Skeletal muscle satellite cell (primary cell): Measurements from ENCODE around the gene SCIMP.
"Not testable (repeated sequence)": the region's sequence is repeated elsewhere in the genome, so short reads cannot be mapped to it uniquely, and the experiment has no call there.

Source experiments
- H3K27me3 ChIP-seq: 2 replicates; pipeline ENCODE4 v1.7.0; 2013; ENCODE audit warnings: low read length; ENCODE audit not compliant: control insufficient read depth, insufficient read depth
- H3K36me3 ChIP-seq: 2 replicates; pipeline ENCODE4 v1.7.0; 2013; ENCODE audit warnings: mild to moderate bottlenecking, control low read depth, low read length; ENCODE audit not compliant: insufficient read depth
- H3K4me1 ChIP-seq: 2 replicates; pipeline ENCODE4 v1.7.0; 2013; ENCODE audit warnings: low read length; ENCODE audit not compliant: control insufficient read depth, insufficient read depth
- H3K4me2 ChIP-seq: 2 replicates; pipeline ENCODE4 v1.7.0; 2013; ENCODE audit warnings: mild to moderate bottlenecking, low read length
- H3K4me3 ChIP-seq: 2 replicates; pipeline ENCODE4 v1.7.0; 2013; ENCODE audit warnings: low read length
- H3K9ac ChIP-seq: 2 replicates; pipeline ENCODE4 v1.7.0; 2013; ENCODE audit warnings: mild to moderate bottlenecking, low read depth, low read length, moderate library complexity
- H3K9me3 ChIP-seq: replicated peaks from 2 replicates; pipeline ENCODE4 v1.7.0; 2013; ENCODE audit warnings: mild to moderate bottlenecking, control low read depth, low read length

The SCIMP gene

DNA sequence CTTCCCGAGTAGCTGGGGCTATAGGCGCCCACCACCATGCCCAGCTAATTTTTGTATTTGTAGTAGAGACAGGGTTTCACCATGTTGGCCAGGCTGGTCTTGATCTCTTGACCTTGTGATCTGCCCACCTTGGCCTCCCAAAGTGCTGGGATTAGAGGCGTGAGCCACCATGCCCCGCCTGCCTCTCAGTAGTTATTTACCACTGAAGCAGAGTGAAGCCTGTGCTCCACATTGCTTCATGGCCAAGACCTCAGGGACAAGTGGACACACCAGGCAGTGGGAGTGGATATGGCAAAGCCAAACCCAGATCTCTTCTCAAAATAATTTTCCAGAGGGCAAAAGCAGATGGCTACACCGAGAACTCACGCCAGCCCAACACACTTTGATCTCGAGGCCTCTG lies 1.2 kb downstream of the SCIMP start:
- H3K9me3 ChIP-seq, H3K27me3 ChIP-seq, H3K4me3 ChIP-seq, H3K4me2 ChIP-seq, H3K9ac ChIP-seq, H3K36me3 ChIP-seq, H3K4me1 ChIP-seq: not testable (repeated sequence)

DNA sequence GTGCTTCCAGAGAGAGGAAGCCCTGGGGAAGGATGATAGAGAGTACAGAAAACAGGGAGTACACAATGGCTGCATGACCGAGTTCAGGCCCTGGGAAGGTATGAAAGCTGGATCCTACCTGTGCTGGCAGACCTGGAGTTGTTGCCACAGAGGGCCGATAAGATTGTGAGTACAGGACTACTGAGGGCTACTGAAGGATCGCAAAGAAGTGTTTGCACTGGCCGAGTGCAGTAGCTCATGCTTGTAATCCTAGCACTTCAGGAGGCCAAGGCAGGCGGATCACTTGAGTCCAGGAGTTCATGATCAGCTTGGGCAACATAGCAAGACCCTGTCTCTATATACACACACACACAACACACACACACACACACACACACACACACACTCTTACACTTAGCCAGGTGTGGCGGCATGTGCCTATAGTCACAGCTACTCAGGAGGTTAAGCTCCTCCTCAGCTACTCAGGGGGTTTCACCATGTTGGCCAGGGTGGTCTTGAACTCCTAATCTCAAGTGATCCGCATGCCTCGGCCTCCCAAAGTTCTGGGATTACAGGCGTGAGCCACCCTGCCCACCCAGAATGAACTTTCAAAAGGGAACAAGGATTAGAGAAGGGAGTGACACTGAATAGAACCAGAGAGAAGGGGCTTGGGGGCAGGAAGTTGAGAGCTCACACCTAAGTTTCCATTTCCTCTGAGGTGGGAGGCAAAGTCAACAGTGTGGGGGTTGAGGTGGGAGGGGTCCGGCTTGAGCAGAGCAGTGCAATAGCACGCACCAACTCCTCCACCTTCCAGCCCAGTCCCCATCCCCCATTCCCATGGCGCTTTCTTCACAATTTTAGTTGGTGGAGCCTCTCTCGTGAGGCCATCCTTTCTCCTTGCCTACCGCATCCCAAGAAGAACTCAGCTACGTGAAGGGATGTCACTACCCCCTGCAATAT lies 7.5 kb downstream of the SCIMP start:
- no peaks in the 10 kb centered on the region for H3K9me3 ChIP-seq
- no peak overlapping the region for H3K4me3 ChIP-seq
- H3K4me1 ChIP-seq = no peaks in the 10 kb centered on the region
- no peak overlapping the region for H3K9ac ChIP-seq
- no peaks in the 10 kb centered on the region for H3K27me3 ChIP-seq
- H3K36me3 ChIP-seq = peaks cover 3% of the 10 kb centered on the region
- H3K4me2 ChIP-seq = no peak overlapping the region

DNA sequence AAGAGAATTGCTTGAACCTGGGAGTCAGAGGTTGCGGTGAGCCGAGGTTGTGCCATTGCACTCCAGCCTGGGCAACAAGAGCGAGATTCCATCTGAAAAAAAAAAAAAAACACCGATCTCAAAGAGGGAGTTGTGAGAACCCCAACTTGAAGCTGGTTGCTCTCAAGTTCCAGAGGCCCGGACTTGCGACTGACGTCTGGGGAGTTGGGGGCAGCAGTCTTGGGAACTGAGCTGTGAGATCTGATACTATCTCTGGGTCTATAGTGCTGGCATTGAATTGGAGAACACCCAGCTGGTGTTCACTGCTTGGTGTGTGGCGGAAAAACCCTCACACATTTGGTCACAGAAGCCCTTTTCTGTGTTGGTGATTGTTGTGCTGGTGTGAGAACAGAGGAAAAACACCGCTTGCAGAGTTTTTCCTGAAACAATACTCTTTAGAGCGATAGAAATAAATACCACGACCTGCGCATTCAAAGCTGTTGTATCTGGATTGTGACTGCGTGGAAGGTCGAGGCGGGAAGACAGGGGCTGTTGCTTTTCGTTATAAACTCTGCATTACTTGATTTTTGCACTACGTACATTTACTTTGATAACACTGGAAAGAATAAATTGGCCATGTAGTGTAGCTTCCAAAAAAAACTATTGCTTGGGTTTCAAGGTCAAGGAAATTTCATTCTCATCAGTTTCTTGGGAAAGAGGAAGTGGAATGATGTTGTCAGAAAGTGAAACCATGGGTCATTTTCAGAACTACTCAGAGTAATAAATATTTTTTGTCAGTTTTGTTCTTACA lies 8.8 kb downstream of the SCIMP start:
- Histone ChIP-seq H3K36me3 (peaks cover 3% of the 10 kb centered on the region), H3K4me2 (no peak overlapping the region), H3K27me3 (no peaks in the 10 kb centered on the region), H3K4me1 (peaks cover 6% of the 10 kb centered on the region), H3K9me3 (no peaks in the 10 kb centered on the region), H3K4me3 (no peak overlapping the region), H3K9ac (no peak overlapping the region)

GRCh38 chr17:5221912-5222311 lies 12.7 kb downstream of the SCIMP start:
- not testable (repeated sequence) for H3K4me1 ChIP-seq, H3K9me3 ChIP-seq, H3K4me2 ChIP-seq, H3K4me3 ChIP-seq, H3K27me3 ChIP-seq, H3K36me3 ChIP-seq, H3K9ac ChIP-seq

GRCh38 chr17:5220074-5220473 lies 14.6 kb downstream of the SCIMP start:
- no peak overlapping the region for H3K9ac ChIP-seq
- H3K4me2 ChIP-seq = no peak overlapping the region
- H3K36me3 ChIP-seq = peaks cover 3% of the 10 kb centered on the region
- no peak overlapping the region for H3K4me3 ChIP-seq
- H3K4me1 ChIP-seq = peaks cover 7% of the 10 kb centered on the region
- no peaks in the 10 kb centered on the region for H3K27me3 ChIP-seq
- H3K9me3 ChIP-seq = no peaks in the 10 kb centered on the region

GRCh38 chr17:5219536-5219935 lies 15.1 kb downstream of the SCIMP start:
- peaks cover 3% of the 10 kb centered on the region for H3K36me3 ChIP-seq
- no peaks in the 10 kb centered on the region for H3K9me3 ChIP-seq
- H3K27me3 ChIP-seq = no peaks in the 10 kb centered on the region
- no peak overlapping the region for H3K9ac ChIP-seq
- peaks cover 7% of the 10 kb centered on the region for H3K4me1 ChIP-seq
- no peak overlapping the region for H3K4me3 ChIP-seq
- no peak overlapping the region for H3K4me2 ChIP-seq

GRCh38 chr17:5217562-5217961 lies 17.1 kb downstream of the SCIMP start:
- H3K4me3 ChIP-seq = not testable (repeated sequence)

GRCh38 chr17:5211458-5211857 lies 23.2 kb downstream of the SCIMP start:
- Histone ChIP-seq H3K27me3 (no peaks in the 10 kb centered on the region), H3K4me2 (no peak overlapping the region), H3K9me3 (no peaks in the 10 kb centered on the region), H3K9ac (no peak overlapping the region), H3K4me3 (no peak overlapping the region), H3K36me3 (peaks cover 4% of the 10 kb centered on the region), H3K4me1 (no peaks in the 10 kb centered on the region)

More at GRCh38 chr17:5217562-5217961, 17.1 kb downstream of the SCIMP start:
- H3K27me3 ChIP-seq, H3K4me2 ChIP-seq, H3K4me1 ChIP-seq, H3K36me3 ChIP-seq, H3K9ac ChIP-seq, H3K9me3 ChIP-seq: not testable (repeated sequence)

GRCh38 chr17:5210614-5211252 lies 23.9 kb downstream of the SCIMP start:
- Histone ChIP-seq H3K4me3 (no peak overlapping the region), H3K9me3 (no peaks in the 10 kb centered on the region), H3K27me3 (no peaks in the 10 kb centered on the region), H3K4me2 (no peak overlapping the region), H3K36me3 (peaks cover 4% of the 10 kb centered on the region), H3K4me1 (no peaks in the 10 kb centered on the region), H3K9ac (no peak overlapping the region)

DNA sequence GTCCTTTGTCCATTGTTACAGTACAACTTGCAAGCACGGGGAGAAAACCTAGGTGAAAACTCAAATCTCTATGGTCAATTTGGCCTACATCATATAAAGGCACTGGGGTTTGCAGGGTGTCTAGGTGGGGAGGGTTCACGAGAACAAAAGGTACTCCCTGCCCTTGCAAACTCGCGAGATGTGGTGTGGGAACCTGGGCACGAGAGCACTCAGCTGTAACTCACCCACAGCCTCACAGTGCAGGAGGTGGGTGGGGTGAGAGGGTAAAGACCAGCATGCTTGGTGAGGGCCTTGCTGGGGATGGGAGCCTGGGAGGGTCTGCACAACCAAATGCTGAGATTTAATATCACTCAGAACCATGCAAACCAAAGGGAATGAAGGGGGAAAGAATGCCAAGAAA lies 24.6 kb downstream of the SCIMP start:
- Histone ChIP-seq H3K36me3 (peaks cover 4% of the 10 kb centered on the region), H3K4me3 (no peak overlapping the region), H3K4me2 (no peak overlapping the region), H3K27me3 (no peaks in the 10 kb centered on the region), H3K9me3 (no peaks in the 10 kb centered on the region), H3K9ac (no peak overlapping the region), H3K4me1 (no peaks in the 10 kb centered on the region)

DNA sequence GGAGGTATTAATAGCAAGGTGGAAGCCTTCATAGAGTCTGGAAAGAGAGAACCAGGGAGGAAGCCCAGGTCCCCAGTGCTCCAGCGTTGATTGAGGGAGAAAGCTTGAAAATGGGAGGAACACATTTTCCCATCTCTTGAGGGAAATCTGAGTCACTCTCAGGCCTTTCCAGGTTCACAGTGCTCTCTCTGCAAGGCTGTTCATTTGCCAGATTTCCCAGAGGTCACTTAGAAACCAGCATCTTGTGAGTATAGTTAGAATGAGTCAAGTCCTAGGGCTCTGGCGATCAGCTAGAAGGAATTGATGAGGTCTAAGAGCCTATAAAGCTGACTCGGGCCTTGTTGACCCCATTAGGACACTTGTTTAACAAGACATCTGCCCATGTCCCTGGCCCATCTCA lies 25.3 kb downstream of the SCIMP start:
- Histone ChIP-seq H3K4me1 (no peaks in the 10 kb centered on the region), H3K27me3 (no peaks in the 10 kb centered on the region), H3K4me2 (no peak overlapping the region), H3K4me3 (no peak overlapping the region), H3K36me3 (peaks cover 4% of the 10 kb centered on the region), H3K9me3 (no peaks in the 10 kb centered on the region), H3K9ac (no peak overlapping the region)
